IPS DF 19.7 (cell line): ENCODE results near the gene SERINC5.

Experiments used
- DNase-seq: peaks from one replicate; pipeline ENCODE4 v3.0.0-alpha.2; 2013; ENCODE audit warnings: low read depth, low spot score

SERINC5 gene

DNA sequence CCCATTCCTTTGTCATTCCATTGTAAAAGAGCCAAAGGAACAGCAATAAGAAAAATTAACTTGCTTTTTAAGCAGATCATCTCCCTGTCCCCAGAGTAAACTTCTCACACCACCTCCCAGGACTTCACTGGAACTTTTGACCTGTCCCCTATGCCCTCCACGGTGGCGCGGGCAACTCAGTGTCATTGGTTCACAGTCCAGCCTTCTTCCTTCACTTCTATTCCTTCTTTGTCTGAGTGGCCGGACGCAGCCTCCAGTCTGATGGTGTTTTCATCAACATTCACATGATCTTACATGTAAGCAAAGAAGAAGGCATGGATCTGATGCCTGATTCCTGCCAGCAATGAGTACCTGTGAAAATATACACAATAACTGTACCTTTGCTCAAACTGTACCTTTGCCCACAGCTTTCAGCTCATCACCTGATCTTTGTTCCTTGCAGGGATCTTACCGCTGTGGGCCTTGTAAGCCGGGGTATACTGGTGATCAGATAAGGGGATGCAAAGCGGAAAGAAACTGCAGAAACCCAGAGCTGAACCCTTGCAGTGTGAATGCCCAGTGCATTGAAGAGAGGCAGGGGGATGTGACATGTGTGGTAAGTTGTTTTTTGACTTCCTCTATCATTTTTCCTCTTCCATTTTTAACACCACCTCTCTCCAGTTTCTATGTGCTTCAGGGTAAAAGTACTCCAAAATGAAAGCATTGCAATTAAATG, 188.2 kb downstream of the SERINC5 start:
- no peak for DNase-seq

- no peak for DNase-seq
Measured at GRCh38 chr5:80067016-80067415, 188.8 kb downstream of the SERINC5 start.

GRCh38 chr5:80064124-80064523, 191.7 kb downstream of the SERINC5 start:
- no peak for DNase-seq
